Calu3 (cell line): ENCODE measurements around the gene PAX2. TPM values are rescaled to one million over a fixed set of nuclear protein-coding genes. Genes with fewer than 3 reads are reported as not detected.

ENCODE experiments used
- BruUV-seq: library from RNA; stranded (reverse); fragments of 400-500 nt; replicated peaks from 2 replicates; lab custom pipeline; 2021; lab: Mats Ljungman, UMichigan
- CTCF ChIA-PET: fragments of 300-600 bp; sonication (Branson Sonifier 250); formaldehyde crosslinking; loops from one replicate; lab custom pipeline; 2022; ENCODE audit warnings: antibody characterized with exemption; lab: Charles Lee
- DNase-seq: peaks from one replicate; pipeline ENCODE4 v3.0.0; 2022
- H3K27ac Mint-ChIP-seq: one replicate; pipeline ENCODE4 v1.8.0; 2022; ENCODE audit warnings: mixed read lengths; ENCODE audit not compliant: unreplicated experiment
- H3K27me3 Mint-ChIP-seq: one replicate; pipeline ENCODE4 v1.8.0; 2022; ENCODE audit warnings: mixed read lengths; ENCODE audit not compliant: unreplicated experiment
- H3K36me3 Mint-ChIP-seq: one replicate; pipeline ENCODE4 v1.8.0; 2022; ENCODE audit warnings: mild to moderate bottlenecking, moderate library complexity, mixed read lengths; ENCODE audit not compliant: insufficient read depth, unreplicated experiment
- H3K4me1 Mint-ChIP-seq: one replicate; pipeline ENCODE4 v1.8.0; 2022; ENCODE audit warnings: mild to moderate bottlenecking, low read depth, mixed read lengths; ENCODE audit not compliant: unreplicated experiment
- H3K4me3 Mint-ChIP-seq: one replicate; pipeline ENCODE4 v1.8.0; 2022; ENCODE audit warnings: mild to moderate bottlenecking, low read depth, moderate library complexity, mixed read lengths; ENCODE audit not compliant: unreplicated experiment
- H3K9me3 Mint-ChIP-seq: one replicate; pipeline ENCODE4 v1.8.0; 2022; ENCODE audit warnings: low read depth, mixed read lengths; ENCODE audit not compliant: unreplicated experiment
- intact Hi-C: fragments of 100-400 bp; cut with micrococcal nuclease; formaldehyde crosslinking; loops from one replicate; pipeline ENCODE4 v1.10.0; 2022; ENCODE audit not compliant: unreplicated experiment
- total RNA-seq: library from RNA; stranded (reverse); gene quantifications from 2 replicates; pipeline ENCODE4 v1.2.3, GENCODE V29; 2022
- TF ChIP-seq, protein P1 (sequence below): fragments of 200-600 bp; IDR thresholded peaks from one replicate; pipeline ENCODE4 v1.8.0; 2022; ENCODE audit warnings: antibody characterized with exemption; ENCODE audit not compliant: unreplicated experiment

PAX2 gene
- total RNA-seq, 1 experiment from 2014 or later: not detected

DNA sequence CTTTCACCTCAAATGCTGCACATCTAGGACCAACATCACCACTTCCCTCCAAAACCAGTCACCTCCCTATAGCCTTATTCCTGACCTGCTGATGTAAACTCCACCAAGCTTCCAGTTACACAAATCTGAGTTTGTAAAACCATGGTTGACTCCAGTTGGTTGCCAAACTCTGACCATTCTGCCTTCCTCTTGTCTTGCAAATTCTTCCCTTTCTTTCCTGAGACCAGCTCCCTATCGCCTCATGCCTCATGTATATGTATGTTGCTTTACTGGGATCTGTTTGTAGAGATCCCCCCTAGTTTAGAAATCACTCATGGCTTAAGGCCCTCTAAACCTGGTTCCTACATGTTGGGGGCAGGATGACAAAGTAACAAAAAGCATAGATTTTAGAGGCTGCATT is 31.3 kb downstream of the PAX2 start:
- Mint-ChIP-seq H3K4me1 (peaks cover 11% of the 10 kb centered on the region), H3K9me3 (no peaks in the 10 kb centered on the region), H3K27ac (no peak overlapping the region), H3K4me3 (no peak overlapping the region), H3K27me3 (peaks cover 84% of the 10 kb centered on the region), H3K36me3 (no peaks in the 10 kb centered on the region)
- no peak for DNase-seq
- TF ChIP-seq, protein P1, sequence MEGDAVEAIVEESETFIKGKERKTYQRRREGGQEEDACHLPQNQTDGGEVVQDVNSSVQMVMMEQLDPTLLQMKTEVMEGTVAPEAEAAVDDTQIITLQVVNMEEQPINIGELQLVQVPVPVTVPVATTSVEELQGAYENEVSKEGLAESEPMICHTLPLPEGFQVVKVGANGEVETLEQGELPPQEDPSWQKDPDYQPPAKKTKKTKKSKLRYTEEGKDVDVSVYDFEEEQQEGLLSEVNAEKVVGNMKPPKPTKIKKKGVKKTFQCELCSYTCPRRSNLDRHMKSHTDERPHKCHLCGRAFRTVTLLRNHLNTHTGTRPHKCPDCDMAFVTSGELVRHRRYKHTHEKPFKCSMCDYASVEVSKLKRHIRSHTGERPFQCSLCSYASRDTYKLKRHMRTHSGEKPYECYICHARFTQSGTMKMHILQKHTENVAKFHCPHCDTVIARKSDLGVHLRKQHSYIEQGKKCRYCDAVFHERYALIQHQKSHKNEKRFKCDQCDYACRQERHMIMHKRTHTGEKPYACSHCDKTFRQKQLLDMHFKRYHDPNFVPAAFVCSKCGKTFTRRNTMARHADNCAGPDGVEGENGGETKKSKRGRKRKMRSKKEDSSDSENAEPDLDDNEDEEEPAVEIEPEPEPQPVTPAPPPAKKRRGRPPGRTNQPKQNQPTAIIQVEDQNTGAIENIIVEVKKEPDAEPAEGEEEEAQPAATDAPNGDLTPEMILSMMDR: no peak
- intact Hi-C loops: no loop called here
- CTCF ChIA-PET: no interaction called here
- BruUV-seq: no TSS peak

DNA sequence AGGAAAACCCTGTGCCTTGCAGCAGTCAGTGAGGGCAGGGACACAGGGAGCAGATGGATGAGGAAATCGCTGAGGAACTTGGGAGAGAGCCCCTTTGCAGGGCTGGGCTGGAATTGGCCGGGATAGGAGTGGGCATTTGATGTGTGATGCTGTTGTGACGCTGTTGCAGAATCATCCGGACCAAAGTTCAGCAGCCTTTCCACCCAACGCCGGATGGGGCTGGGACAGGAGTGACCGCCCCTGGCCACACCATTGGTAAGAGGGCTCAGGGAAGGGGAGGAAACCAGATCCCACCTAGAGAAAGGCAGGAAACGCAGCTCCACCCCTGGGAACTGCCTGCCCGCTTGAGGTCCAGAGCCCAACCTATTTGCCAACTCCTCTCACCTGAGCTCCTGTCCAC is 33.9 kb downstream of the PAX2 start:
- DNase-seq: no peak
- no peaks in the 10 kb centered on the region for H3K9me3 Mint-ChIP-seq
- H3K4me1 Mint-ChIP-seq: peaks cover 11% of the 10 kb centered on the region
- H3K27ac Mint-ChIP-seq: no peak overlapping the region
- TF ChIP-seq, protein P1: no peak
- intact Hi-C loops: no loop called here
- H3K4me3 Mint-ChIP-seq: no peak overlapping the region
- H3K36me3 Mint-ChIP-seq: no peaks in the 10 kb centered on the region
- CTCF ChIA-PET: no interaction called here
- BruUV-seq: no TSS peak
- peaks cover 99% of the 10 kb centered on the region for H3K27me3 Mint-ChIP-seq

DNA sequence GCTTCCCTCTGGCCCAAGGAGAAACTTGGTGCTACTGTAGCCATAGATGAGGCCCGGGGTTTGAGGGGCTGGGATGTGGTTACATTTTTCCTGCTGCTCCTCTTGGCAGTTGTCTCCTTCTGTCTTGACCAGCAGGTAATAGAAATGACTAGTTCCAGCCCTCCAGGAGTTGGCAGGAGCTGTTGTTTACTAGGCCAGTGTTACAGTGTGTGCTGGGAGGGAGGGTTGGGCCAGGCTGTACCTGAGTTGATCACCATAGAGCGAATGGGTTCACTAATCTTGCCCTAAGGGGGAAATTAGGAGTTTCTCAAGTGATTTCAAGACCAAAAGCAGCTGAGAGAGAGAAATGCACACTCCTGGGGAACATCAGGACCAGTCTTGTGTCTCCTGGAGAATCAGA is 34.9 kb downstream of the PAX2 start:
- Mint-ChIP-seq H3K27ac (no peak overlapping the region), H3K4me1 (peaks cover 11% of the 10 kb centered on the region), H3K36me3 (no peaks in the 10 kb centered on the region), H3K9me3 (no peaks in the 10 kb centered on the region), H3K4me3 (no peak overlapping the region), H3K27me3 (peaks cover 99% of the 10 kb centered on the region)
- no peak for DNase-seq
- BruUV-seq: no TSS peak
- TF ChIP-seq, protein P1: no peak
- CTCF ChIA-PET: no interaction called here
- intact Hi-C loops: no loop called here

DNA sequence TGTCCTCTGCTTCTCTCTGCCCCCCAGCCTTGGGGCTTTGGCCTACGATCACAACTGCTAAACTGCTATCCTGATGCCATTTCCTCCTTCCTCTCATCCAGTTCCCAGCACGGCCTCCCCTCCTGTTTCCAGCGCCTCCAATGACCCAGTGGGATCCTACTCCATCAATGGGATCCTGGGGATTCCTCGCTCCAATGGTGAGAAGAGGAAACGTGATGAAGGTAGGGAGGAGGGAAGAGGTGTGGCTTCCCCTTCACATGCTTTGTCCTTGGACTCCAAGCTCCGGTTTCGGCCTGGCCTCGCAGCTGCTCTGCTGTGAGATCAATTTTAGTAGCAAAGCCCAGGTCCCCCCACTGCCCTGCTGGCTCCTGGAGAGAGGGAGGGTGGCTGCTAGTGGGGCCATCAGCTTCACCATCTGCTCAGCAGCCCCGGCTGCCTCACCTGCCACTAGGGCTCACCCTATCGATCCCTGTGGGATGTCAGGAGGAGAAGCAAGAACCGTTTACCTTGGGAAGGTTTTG is 35.8 kb downstream of the PAX2 start:
- intact Hi-C loops: no loop called here
- Mint-ChIP-seq H3K36me3 (no peaks in the 10 kb centered on the region), H3K9me3 (no peaks in the 10 kb centered on the region), H3K27me3 (peaks cover 99% of the 10 kb centered on the region), H3K4me1 (peaks cover 3% of the 10 kb centered on the region), H3K4me3 (no peak overlapping the region), H3K27ac (no peak overlapping the region)
- DNase-seq: no peak
- TF ChIP-seq, protein P1: no peak
- BruUV-seq: no TSS peak
- CTCF ChIA-PET: no interaction called here
